Central memory CD4-positive, alpha-beta T cell (primary cell): Measurements from ENCODE around the gene FAXDC2.
"Not testable (repeated sequence)": the region's sequence is repeated elsewhere in the genome, so short reads cannot be mapped to it uniquely, and the experiment has no call there.

Source experiments
- DNase-seq: peaks from one replicate; pipeline ENCODE4 v3.0.0; 2022

FAXDC2 gene

GRCh38 chr5:154860765-154861164 lies 10.4 kb upstream of the FAXDC2 start:
- DNase-seq, result no peak

GRCh38 chr5:154860123-154860522 lies 9.7 kb upstream of the FAXDC2 start:
- no peak for DNase-seq

GRCh38 chr5:154858972-154859871 lies 8.8 kb upstream of the FAXDC2 start:
- DNase-seq, result peak; percentile 34

- peak; percentile 97 for DNase-seq
Measured at GRCh38 chr5:154858297-154858971, 8.0 kb upstream of the FAXDC2 start, which contains the start of gene CNOT8. Gene CNOT8 (plus strand): TSS chr5:154858627. CDS start chr5:154863279, 4,652 bp downstream.

GRCh38 chr5:154857530-154858296 lies 7.3 kb upstream of the FAXDC2 start:
- peak; percentile 90 for DNase-seq

GRCh38 chr5:154851351-154851750 lies 948 bp upstream of the FAXDC2 start:
- DNase-seq, result no peak

- no peak for DNase-seq
Measured at GRCh38 chr5:154849791-154850201, 607 bp downstream of the FAXDC2 start.

GRCh38 chr5:154849264-154849785 lies 1.1 kb downstream of the FAXDC2 start:
- DNase-seq, result no peak

GRCh38 chr5:154844809-154845208 lies 5.6 kb downstream of the FAXDC2 start:
- no peak for DNase-seq

GRCh38 chr5:154842689-154843530 lies 7.5 kb downstream of the FAXDC2 start:
- DNase-seq, result no peak

GRCh38 chr5:154841273-154841661 lies 9.1 kb downstream of the FAXDC2 start:
- no peak for DNase-seq

- DNase-seq, result no peak
Measured at GRCh38 chr5:154840435-154841272, 9.7 kb downstream of the FAXDC2 start.

GRCh38 chr5:154837009-154837901 lies 13.1 kb downstream of the FAXDC2 start:
- no peak for DNase-seq

- DNase-seq, result no peak
Measured at GRCh38 chr5:154836225-154836624, 14.2 kb downstream of the FAXDC2 start.

- not testable (repeated sequence) for DNase-seq
Measured at GRCh38 chr5:154835701-154836052, 14.7 kb downstream of the FAXDC2 start.

GRCh38 chr5:154834053-154834452 lies 16.4 kb downstream of the FAXDC2 start:
- no peak for DNase-seq

- DNase-seq, result not testable (repeated sequence)
Measured at GRCh38 chr5:154832804-154833203, 17.6 kb downstream of the FAXDC2 start.

- no peak for DNase-seq
Measured at GRCh38 chr5:154831451-154831850, 19.0 kb downstream of the FAXDC2 start.

- no peak for DNase-seq
Measured at GRCh38 chr5:154830596-154830995, 19.8 kb downstream of the FAXDC2 start.

GRCh38 chr5:154830219-154830595 lies 20.2 kb downstream of the FAXDC2 start:
- no peak for DNase-seq
